Coronary artery (tissue), 2 donors: ENCODE data around the gene PSMB11.
A peak's percentile ranks its signal among the peaks of the same experiment; 100 is the strongest.
"Not testable (repeated sequence)": the region's sequence is repeated elsewhere in the genome, so short reads cannot be mapped to it uniquely, and the experiment has no call there.

ENCODE experiments used
- DNase-seq: peaks from one replicate; pipeline ENCODE4 v3.0.0-alpha.2; 2017; ENCODE audit warnings: low spot score
- H3K27ac ChIP-seq, 2 donors: fragments of 200-600 bp; sonication (generic); one replicate each; pipeline ENCODE4 v1.5.1; 2016 to 2019
- H3K4me3 ChIP-seq: fragments of 200-600 bp; sonication (generic); 2 replicates; pipeline ENCODE4 v1.5.1; 2016; ENCODE audit warnings: mild to moderate bottlenecking, moderate library complexity
- CTCF ChIP-seq: fragments of 200-600 bp; sonication (generic); IDR thresholded peaks from one replicate; pipeline ENCODE4 v1.5.1; 2019; ENCODE audit warnings: antibody characterized with exemption

Gene PSMB11

GRCh38 chr14:22998329-22999012 lies 43.5 kb upstream of the PSMB11 start:
- Histone ChIP-seq H3K4me3 (no peak overlapping the region), H3K27ac (no peak overlapping the region)
- no peak for TF ChIP-seq CTCF
- no peak for DNase-seq

- Histone ChIP-seq H3K4me3 (no peak overlapping the region), H3K27ac (no peak overlapping the region)
- no peak for TF ChIP-seq CTCF
- DNase-seq = no peak
Measured at GRCh38 chr14:23000860-23001259, 41.2 kb upstream of the PSMB11 start.

GRCh38 chr14:23002592-23002991 lies 39.4 kb upstream of the PSMB11 start:
- Histone ChIP-seq H3K27ac (no peak overlapping the region), H3K4me3 (no peak overlapping the region)
- no peak for DNase-seq
- no peak for TF ChIP-seq CTCF

GRCh38 chr14:23004274-23004673 lies 37.7 kb upstream of the PSMB11 start:
- H3K27ac ChIP-seq, DNase-seq, H3K4me3 ChIP-seq: not testable (repeated sequence)

GRCh38 chr14:23005451-23006187 lies 36.4 kb upstream of the PSMB11 start:
- no peak for TF ChIP-seq CTCF
- no peak for DNase-seq
- Histone ChIP-seq H3K4me3 (no peak overlapping the region), H3K27ac (no peak overlapping the region)

- no peak for DNase-seq
- TF ChIP-seq CTCF = no peak
- Histone ChIP-seq H3K27ac (peak overlapping the region; percentile 64 to 94), H3K4me3 (peak overlapping the region; percentile 82)
Measured at GRCh38 chr14:23006188-23006534, 35.9 kb upstream of the PSMB11 start.

GRCh38 chr14:23006544-23007419 lies 35.2 kb upstream of the PSMB11 start:
- Histone ChIP-seq H3K4me3 (peak overlapping the region; percentile 82), H3K27ac (peak overlapping the region; percentile 64 to 94)
- no peak for TF ChIP-seq CTCF
- peak; percentile 97 for DNase-seq
